NCI-H2081 (cell line): Measurements from ENCODE around the gene IGF1R.

Source experiments
- DNase-seq, 2 experiments: peaks; one replicate each; lab custom pipeline; 2025; lab: John Stamatoyannopoulos, UW

IGF1R gene

GRCh38 chr15:98671060-98672008 lies 23.0 kb downstream of the IGF1R start:
- DNase-seq: no peak

DNA sequence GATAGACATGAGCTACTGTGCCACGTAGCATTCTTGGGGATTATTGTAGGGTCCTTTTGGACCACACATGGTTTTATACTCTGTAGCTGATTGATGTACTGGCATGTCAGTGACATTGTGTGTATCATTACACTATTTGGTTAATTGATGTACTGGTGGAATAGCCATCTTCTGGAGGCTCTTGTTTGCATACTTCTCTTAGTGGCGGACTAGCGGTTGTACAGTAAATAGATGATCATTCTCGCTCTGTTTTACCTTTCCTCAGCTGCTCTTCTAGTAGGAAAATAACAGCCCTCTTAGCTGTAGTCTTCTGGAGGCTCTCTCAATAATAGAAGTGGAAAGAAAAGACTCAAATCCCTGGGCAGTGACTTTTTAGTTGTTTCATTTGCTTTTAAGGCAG lies 24.8 kb downstream of the IGF1R start:
- peak in 1 of 2 experiments; percentile 23 for DNase-seq

DNA sequence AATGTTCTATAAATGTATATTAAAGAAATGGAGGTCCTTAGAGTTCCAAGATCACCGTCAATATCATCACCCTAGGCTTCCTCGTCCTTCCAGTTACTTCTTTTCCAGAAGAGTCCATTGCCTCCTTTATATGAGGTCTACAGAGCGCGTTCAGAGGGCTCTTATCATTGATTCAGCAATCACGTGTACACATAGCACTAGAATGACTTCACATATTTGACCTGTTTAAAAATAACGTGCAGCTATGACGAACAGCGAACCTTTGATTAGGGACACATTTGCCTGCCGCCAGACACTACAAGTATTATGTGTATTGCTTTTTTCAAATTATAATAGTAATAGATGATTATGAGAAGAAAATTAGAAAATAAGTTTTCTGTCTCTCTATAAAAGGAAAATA lies 26.0 kb downstream of the IGF1R start:
- no peak for DNase-seq

GRCh38 chr15:98676586-98677270 lies 28.4 kb downstream of the IGF1R start:
- DNase-seq: no peak

DNA sequence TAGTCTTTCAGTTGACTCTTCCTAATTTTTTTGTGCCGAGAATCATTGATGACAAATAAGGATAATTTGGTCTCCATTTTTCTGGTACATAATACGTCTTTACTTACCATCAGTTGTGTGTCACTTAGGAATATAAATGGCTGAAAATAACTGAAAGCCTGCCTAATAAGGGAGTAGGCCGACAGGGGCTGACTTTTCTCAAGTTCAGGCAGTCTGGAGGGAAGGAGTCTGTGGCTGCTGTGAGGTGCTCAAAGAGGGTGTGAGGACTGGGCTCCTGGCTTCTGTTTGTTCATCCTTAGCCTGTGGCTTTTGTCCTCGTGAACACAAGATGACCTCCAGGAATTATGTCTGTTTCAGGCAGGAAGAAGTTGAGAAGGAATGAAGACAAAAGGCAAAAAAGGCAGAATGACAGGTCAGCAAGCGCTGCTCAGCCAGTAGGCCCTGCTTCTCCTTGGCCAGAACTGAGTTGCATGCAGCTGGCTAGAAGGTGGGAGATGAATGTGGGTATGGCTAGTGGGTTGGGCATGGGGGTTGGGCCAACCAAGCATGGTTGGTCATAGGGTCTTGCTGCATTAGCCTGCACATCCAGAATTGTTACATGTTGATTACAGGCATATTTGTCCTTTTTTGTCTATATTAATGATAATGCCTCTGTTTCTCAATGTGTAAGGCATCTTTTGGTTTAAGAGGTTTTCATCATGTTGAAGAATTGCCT lies 29.2 kb downstream of the IGF1R start:
- no peak for DNase-seq

DNA sequence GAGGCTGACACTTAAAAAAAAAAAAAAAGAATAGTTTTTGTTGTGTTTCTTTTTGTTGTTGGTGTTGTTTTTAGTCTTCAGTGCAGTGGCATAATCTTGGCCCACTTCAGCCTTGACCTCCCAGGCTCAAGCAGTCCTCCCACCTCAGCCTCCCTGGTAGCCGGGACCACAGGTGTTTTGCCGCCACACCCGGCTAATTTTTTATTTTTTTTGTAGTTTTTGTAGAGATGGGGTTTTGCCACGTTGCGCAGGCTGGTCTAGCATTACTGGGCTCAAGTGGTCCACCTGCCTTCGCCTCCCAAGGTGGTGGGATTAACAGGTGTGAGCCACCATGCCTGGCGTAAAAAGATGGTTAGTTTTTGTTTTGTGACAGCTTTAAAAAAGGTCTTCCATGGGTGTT lies 30.1 kb downstream of the IGF1R start:
- no peak for DNase-seq

DNA sequence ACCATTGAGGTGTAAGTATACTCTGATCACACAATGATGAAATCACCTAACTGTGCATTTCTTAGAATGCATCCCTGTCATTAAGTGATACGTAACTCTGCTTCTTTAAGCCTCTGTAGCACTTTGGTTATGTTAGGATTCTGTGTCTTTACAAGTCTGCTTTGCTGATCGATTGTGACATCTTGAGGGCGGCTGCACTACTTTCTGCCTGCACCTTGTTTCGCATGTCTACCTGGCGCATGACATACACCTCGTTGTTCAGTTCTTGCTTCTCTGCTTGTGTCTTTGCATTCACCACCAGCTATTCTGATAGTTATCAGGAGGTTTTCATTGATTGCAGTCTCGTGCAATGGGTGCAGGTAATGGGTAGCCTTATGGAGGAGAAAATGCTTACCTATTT lies 32.7 kb downstream of the IGF1R start:
- DNase-seq: no peak

DNA sequence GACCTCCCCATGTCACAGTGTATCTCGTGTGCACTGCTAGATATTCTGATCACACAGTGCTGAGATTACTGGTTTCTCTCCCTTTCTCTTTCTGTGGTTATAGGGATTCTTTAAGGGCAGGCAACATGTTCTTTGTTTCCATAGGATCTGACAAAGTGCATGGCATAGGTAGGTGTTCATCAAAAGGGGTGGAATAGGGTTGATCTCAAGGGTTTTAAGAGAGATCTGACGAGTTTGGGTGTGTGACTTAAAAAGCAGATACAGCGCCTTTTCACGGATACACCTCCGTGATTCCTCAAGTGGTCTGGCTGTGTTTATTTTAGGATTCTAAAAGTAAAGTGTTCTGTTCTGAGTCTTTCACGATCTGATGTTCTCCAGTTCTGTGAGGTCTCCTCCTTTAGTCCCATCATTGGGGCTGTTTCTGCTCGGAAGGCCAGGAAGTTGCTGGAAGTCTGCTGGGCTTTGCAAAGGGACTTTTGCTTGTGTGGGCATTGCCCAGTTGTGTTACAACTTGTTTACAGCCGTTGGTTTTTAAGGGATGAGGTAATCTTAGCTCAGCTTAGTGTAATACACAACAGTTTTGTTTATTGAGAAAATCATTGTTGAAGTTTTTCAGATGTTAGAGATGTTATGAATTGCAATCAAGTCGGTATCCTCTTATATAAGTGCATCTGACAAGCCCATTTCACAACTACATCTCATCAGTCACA lies 34.8 kb downstream of the IGF1R start:
- DNase-seq: no peak

DNA sequence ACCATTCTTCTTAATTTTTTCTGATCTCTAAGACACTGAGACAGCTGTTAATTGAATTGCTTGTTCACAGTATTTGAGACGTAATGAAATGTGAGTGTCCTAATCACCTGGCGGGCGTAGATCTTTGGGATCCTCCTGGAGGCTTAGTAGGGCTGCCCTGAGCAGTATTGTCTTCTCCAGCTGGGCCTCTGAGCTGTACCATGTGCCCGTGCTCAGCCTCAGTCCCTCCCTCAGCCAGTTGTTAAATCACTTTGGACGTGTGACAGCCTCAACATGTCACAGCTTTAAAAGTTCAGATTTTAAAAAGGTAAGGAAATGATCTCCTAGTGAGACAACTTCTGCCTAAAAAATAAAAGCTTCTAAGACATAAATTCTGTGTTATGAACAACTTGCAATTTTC lies 35.5 kb downstream of the IGF1R start:
- no peak for DNase-seq

DNA sequence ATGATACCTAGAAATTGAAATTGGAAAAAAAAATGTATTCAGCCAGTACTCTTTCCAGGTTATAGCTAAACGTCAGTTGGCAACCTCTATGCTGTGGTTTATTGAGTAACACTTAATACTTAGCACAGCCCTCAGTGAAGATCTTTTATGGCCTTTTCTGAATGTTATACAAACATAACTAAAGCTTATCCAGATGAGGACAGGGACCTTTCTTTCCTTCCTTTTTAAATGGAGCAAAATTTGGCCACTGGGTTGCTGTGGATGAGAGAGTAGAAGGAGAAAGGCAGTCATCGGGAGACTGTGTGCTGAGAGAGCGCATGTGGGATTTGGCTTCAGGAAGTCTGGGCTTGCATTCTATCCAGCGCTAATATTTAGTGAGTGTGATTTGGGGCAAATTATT lies 36.1 kb downstream of the IGF1R start:
- DNase-seq: no peak

DNA sequence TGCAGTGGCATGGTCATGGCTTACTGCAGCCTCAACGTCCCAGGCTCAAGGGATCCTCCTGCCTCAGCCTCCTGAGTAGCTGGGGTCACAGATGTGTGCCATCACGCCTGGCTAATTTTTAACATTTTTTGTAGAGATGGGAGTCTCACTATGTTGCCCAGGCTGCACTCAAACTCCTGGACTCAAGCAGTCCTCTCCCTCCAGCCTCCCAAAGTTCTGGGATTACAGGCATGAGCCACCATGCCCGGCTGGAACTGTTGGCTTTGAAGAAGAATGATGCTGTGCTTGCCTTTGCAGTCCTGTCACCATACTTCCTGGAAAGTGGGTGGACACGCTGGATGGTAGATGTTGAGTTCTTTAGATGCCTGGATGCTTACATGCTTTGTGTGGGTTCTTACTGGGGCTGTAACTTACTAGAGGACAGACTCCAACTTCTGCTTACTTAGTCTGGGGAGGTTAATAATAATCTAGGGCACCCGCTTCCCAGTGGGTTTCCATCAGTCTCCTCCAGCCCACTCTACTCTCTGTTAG lies 36.7 kb downstream of the IGF1R start:
- DNase-seq: no peak

DNA sequence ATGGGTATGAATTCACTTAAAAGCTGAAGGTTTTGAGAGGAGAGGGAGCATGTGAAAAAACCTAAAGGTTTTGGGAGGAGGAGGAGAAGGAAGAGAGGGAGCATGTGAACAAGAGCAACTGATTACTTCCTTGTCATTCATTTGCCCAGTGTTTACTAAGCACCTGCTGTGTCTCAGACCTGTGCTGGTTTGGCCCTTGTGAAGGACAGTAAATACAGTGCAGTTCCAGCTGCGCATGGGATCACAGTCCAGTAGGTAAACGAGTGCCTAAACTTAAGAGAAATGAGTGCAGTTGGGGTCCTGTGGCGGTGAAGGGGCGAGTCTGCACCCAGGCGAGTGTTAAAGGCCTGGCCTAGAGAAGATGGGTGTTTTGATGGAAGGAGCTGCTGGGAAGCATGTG lies 38.6 kb downstream of the IGF1R start:
- DNase-seq: no peak

DNA sequence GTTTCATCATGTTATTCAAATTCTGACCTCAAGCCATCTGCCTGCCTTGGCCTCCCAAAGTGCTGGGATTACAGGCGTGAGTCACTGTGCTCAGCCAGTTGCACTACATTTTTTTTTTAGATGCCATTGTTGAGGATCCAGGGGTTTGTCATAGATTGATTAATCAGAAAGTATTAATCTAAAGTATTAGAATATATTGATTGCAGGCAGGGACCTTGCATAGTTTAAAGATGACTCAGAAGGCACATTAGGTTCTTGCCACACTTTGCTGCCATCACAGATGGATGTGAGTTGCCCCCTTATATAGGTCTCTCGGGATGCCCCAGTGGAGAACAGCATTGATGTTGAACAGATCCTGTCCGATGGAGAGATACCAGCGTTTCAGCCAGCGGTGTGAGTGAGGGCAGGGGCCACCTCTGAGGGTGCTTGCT lies 41.1 kb downstream of the IGF1R start:
- no peak for DNase-seq

- no peak for DNase-seq
Measured at GRCh38 chr15:98690272-98690950, 42.1 kb downstream of the IGF1R start.

- DNase-seq: no peak
Measured at GRCh38 chr15:98692213-98692612, 43.9 kb downstream of the IGF1R start.

DNA sequence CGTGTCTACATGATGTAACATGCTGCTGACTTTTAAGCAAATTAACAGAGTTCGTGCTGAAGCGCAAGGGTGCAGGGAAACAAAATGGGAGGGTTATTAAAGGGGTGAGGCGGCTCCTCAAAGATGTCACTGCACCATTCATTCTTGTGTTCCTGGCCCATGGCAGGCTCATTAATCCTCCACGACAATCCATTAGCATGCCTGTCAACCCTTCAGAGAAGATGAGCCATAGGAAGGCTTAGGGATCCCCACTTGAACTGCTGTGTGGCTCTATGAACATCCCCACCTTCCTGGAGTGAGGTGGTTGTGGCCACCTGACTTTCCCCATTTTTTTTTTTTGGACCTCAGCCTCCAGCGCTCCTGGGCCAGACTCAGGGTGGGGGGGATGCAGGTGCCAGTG lies 45.8 kb downstream of the IGF1R start:
- DNase-seq: no peak

- no peak for DNase-seq
Measured at GRCh38 chr15:98698792-98699191, 50.5 kb downstream of the IGF1R start.

GRCh38 chr15:98699591-98700424 lies 51.5 kb downstream of the IGF1R start:
- DNase-seq: no peak

DNA sequence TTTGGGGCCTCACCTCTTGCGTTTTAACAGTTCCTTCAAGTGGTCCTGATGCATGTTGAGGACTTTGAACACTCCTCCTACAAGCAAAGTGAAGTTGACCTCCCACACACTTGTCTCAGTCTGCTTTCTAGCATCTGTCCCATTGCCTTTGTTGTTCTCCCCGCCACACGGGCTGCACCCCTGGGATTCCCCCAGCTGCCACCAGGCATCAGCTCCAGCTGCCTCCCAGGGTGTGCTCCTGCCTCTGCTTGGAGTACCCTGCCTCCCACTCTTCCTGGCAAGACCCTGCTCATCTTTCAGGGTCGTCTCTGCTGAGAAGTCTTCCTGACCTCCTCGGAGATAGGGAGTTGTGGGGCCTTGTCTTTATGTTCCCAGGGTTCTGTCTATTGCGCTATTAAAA lies 52.2 kb downstream of the IGF1R start:
- DNase-seq: no peak

- no peak for DNase-seq
Measured at GRCh38 chr15:98703126-98703685, 54.9 kb downstream of the IGF1R start.
